ENCODE data around the gene PLEKHA8.

Gene PLEKHA8

DNA sequence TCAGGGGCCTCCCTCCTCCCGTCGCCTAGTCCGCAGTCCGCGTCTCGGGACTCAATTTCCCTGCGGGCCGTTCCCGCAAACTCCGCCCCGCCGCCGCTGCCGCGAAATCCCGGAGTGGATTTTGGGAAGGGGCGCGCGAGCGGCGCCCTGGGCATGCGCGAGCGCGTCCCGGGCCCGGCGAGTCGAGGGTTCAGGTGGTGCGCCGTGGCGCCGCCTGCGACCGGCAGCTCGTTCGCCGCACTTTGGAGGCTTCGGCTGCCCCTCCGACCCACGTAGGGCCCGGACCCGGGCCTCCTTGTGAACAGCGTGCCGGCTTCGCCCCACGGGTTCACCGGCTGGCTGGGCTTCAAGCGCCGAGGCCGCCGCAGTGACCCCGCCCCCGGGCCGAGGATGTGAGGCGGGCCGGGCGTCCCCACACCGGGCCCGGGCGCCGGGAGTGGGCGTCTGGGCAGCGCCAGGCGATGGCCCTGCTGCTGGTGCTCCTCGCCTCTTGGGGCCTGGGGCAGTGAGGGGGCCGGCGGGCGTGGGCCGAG lies at the start of gene PLEKHA8:
Gene PLEKHA8 (plus strand): TSS at position 197 of the 533 bp plus-strand sequence. CDS start 351 bp downstream, outside the sequence.
- peak; percentile 89 for DNase-seq (ENCODE audit: low spot score)
- H3K27ac ChIP-seq = peak within 1 kb of the TSS; percentile 88 to 90
- peak within 1 kb of the TSS; percentile 90 for H3K4me3 ChIP-seq
- no peak for TF ChIP-seq CTCF (IDR thresholded peaks at IDR 0.05)

- H3K4me3 ChIP-seq = no peak overlapping the region
- TF ChIP-seq CTCF (IDR thresholded peaks at IDR 0.05) = no peak
- H3K27ac ChIP-seq = no peak overlapping the region
- no peak for DNase-seq (ENCODE audit: low spot score)
Observed at GRCh38 chr7:29980151-29980550, 48.1 kb upstream of the PLEKHA8 start.

- DNase-seq (ENCODE audit: low spot score) = no peak
- peak overlapping the region; percentile 88 for H3K4me3 ChIP-seq
- peak overlapping the region; percentile 61 to 89 for H3K27ac ChIP-seq
- no peak for TF ChIP-seq CTCF (IDR thresholded peaks at IDR 0.05)
Observed at GRCh38 chr7:29987083-29987482, 41.1 kb upstream of the PLEKHA8 start.

DNA sequence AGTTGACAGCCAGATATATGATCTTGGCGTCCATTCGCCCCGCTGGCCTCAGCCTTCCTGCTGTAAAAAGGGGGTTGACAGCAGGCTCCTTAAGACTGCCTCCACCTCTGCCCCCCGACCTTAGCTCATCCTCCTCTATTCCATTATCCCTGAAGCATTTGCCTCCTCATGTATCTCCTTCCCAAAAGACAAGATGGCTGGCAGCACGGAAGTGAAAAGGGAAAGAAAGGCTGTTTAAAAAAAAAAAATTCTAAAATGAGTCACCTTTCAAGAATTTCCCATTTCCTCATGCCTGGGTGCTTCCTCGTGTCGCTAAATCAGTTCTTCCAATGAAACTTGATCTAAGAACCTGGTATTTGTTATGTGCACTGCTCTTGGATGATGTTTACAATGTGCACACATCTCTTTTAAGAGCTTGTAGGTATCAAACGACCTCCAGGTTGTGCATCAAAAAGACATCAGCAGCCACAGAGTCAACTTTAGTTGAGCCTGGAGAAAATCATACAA lies 40.3 kb upstream of the PLEKHA8 start:
- DNase-seq (ENCODE audit: low spot score) = no peak
- Histone ChIP-seq H3K27ac (peak overlapping the region; percentile 61 to 89), H3K4me3 (peak overlapping the region; percentile 88)
- TF ChIP-seq CTCF (IDR thresholded peaks at IDR 0.05) = no peak

GRCh38 chr7:29988424-29989256 lies 39.6 kb upstream of the PLEKHA8 start:
- peak overlapping the region; percentile 85 to 89 for H3K27ac ChIP-seq
- H3K4me3 ChIP-seq = peak overlapping the region; percentile 88
- TF ChIP-seq CTCF (IDR thresholded peaks at IDR 0.05) = no peak
- peak; percentile 74 for DNase-seq (ENCODE audit: low spot score)

- DNase-seq (ENCODE audit: low spot score) = peak; percentile 74
- Histone ChIP-seq H3K27ac (peak within 1 kb of the TSS; percentile 85 to 89), H3K4me3 (peak within 1 kb of the TSS; percentile 88)
- no peak for TF ChIP-seq CTCF (IDR thresholded peaks at IDR 0.05)
Observed at GRCh38 chr7:29989257-29989995, 38.8 kb upstream of the PLEKHA8 start, which contains the start of gene SCRN1. Gene SCRN1, minus strand, starts transcription at chr7:29989801. Its CDS starts 20,734 bp downstream, at chr7:29969067.
